H1 (cell line): ENCODE measurements around the gene GUCA2B. TPM values are rescaled to one million over a fixed set of nuclear protein-coding genes. Genes with fewer than 3 reads are reported as not detected.

ENCODE experiments used
- BRCA1 ChIP-seq: IDR thresholded peaks from 2 replicates; pipeline ENCODE4 v1.6.1; 2012; ENCODE audit warnings: low read depth, low read length, improper control_type of control experiment
- EP300 ChIP-seq, 2 experiments: IDR thresholded peaks; 1 replicate in 1 of 2; 2 replicates in 1 of 2; pipeline ENCODE4 v1.6.1; 2011 to 2012; ENCODE audit warnings: low read depth in 2 of 2, low read length in 2 of 2, mild to moderate bottlenecking in 2 of 2, borderline replicate concordance in 1 of 2, inconsistent platforms in 1 of 2, moderate library complexity in 1 of 2
- FOSL1 ChIP-seq: IDR thresholded peaks from 2 replicates; pipeline ENCODE4 v1.6.1; 2011; ENCODE audit warnings: mild to moderate bottlenecking, low read depth, low read length, moderate library complexity; ENCODE audit not compliant: insufficient read depth
- polyA plus RNA-seq, 7 experiments: library from polyadenylated mRNA; depleted of rRNA in 3 of 7; stranded (reverse) in 5 of 7; unstranded in 2 of 7; fragments of >200 nt in 5 of 7; fragments of 200-250 nt in 2 of 7; gene quantifications; 1 replicate in 5 of 7; 2 replicates in 1 of 7; 4 replicates in 1 of 7; pipeline versions ENCODE4 v1.2.1 to v1.2.3, GENCODE V29; 2011 to 2013; ENCODE audit warnings: missing spikeins in 2 of 7, mixed read lengths in 2 of 7
- total RNA-seq: library from RNA; stranded (reverse); fragmentation: NEBNext Ultra II Directional; extraction: Animal tissue kit (Norgen Biotek cat#: 25700); gene quantifications from 2 replicates; pipeline ENCODE4 v1.2.1, GENCODE V29; 2021
- TF ChIP-seq, protein P1 (sequence below): IDR thresholded peaks from 2 replicates; pipeline ENCODE4 v1.6.1; 2012; ENCODE audit warnings: low read length, inconsistent platforms

The GUCA2B gene
- total and polyA plus RNA-seq, 2 of the 8 experiments (the other 6 are each of a cell fraction or from before 2014, with no cell fraction given) = not detected

DNA sequence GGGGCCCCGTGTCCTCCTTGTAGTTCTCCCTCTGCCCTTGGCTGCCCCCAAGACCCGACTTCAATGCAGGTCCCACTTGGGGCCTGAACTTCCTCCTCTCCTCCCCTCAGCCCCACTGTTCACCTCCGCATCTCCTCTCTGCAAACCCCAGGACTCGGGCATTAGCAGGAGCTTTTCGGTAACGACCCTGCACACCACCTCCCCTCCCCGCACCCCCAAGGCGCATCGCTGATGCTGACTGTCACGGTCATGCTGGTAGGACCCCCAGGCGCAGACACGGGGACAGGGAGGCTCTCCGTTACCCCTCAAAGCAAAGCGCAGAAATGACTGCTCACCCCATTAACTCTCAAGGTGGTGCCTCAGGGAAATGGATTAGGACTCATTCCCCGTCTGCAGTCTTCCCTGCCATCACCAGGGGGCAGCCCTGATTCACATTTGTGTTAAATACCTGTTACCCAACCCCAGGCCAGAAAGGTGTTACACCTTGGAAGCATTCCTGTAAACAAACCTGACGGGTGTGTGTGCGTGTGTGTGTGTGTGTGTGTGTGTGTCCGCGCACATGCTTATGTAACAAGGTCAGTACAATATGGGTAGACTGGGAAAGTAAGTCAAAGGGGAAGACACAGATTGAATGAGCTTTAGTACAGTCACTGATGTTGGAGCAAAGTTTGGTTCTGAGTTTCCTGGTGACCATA lies 6.4 kb upstream of the GUCA2B start (continued):
- TF ChIP-seq, protein P1, sequence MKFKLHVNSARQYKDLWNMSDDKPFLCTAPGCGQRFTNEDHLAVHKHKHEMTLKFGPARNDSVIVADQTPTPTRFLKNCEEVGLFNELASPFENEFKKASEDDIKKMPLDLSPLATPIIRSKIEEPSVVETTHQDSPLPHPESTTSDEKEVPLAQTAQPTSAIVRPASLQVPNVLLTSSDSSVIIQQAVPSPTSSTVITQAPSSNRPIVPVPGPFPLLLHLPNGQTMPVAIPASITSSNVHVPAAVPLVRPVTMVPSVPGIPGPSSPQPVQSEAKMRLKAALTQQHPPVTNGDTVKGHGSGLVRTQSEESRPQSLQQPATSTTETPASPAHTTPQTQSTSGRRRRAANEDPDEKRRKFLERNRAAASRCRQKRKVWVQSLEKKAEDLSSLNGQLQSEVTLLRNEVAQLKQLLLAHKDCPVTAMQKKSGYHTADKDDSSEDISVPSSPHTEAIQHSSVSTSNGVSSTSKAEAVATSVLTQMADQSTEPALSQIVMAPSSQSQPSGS = no peak
- TF ChIP-seq FOSL1 (0 out of 2 replicates have a peak, but pooled peaks have one; percentile 45), BRCA1 (no peak), EP300 (IDR thresholded peaks at IDR 0.05; ENCODE audit: borderline replicate concordance in 1 of 2, low read depth in 2 of 2, low read length in 2 of 2) (0 out of 3 replicates have a peak, but pooled peaks of 1 of the 2 experiments have one; percentile 33)
